ENCODE results near the gene BCL7C.
"Not testable (repeated sequence)": the region's sequence is repeated elsewhere in the genome, so short reads cannot be mapped to it uniquely, and the experiment has no call there.

The BCL7C gene

DNA sequence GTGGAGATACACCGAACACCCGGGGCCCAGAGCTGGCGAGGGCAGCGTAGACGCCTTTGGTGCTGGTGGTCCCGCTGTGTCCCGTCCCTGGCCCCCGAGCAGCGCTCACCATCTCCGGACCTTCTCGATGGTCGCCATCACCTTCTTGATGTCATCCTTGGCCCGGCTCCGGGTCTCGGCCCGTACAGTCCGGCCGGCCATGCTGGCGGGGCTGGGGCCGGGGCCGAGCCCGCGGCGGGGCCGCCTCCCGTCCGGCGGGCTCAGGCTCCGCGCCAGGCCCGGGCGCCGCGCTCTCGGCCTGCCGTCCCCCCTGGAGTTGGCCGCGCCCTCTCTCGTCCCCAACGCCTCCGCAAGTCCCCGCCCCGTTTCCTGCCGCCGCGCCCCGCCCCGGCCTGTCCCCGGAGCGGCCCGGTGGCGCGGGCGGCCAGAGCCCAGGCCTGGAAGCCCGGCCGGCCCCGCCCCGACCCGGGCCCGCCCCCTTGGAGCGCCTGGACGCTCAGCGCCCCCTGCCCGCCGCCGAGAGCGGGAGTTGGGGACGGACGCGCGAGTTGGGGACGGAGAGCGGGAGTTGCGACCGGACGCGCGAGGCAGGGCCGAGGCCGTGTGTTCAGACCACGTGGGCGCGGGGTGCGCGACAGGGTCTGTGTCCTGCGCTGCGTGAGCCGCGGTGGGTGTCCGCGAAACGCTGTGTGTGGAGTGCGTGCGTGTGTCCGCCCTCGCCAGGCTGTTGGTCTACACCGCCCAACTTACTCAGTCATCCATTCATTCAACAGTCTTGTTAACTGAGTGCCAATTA lies at the start of gene BCL7C:
BCL7C (minus strand) TSS at position 334 of the 796 bp plus-strand sequence; CDS start at position 201, 133 bp downstream.
- DNase-seq, result peak; percentile 64

GRCh38 chr16:30942426-30942806 lies 48.5 kb upstream of the BCL7C start:
- no peak for DNase-seq

GRCh38 chr16:30941600-30942425 lies 47.9 kb upstream of the BCL7C start:
- DNase-seq, result peak; percentile 40

- DNase-seq, result not testable (repeated sequence)
These were observed 45.7 kb upstream of the BCL7C start for GRCh38 chr16:30939571-30939970.

- DNase-seq, result no peak
These were observed 43.8 kb upstream of the BCL7C start for GRCh38 chr16:30937692-30938091.

GRCh38 chr16:30934827-30935557 lies 41.1 kb upstream of the BCL7C start:
- no peak for DNase-seq

GRCh38 chr16:30931068-30931650 lies 37.3 kb upstream of the BCL7C start:
- no peak for DNase-seq

- no peak for DNase-seq
These were observed 36.3 kb upstream of the BCL7C start for GRCh38 chr16:30930160-30930571.

GRCh38 chr16:30929167-30929566 lies 35.3 kb upstream of the BCL7C start:
- DNase-seq, result no peak

- no peak for DNase-seq
These were observed 34.5 kb upstream of the BCL7C start for GRCh38 chr16:30928390-30928789.

DNA sequence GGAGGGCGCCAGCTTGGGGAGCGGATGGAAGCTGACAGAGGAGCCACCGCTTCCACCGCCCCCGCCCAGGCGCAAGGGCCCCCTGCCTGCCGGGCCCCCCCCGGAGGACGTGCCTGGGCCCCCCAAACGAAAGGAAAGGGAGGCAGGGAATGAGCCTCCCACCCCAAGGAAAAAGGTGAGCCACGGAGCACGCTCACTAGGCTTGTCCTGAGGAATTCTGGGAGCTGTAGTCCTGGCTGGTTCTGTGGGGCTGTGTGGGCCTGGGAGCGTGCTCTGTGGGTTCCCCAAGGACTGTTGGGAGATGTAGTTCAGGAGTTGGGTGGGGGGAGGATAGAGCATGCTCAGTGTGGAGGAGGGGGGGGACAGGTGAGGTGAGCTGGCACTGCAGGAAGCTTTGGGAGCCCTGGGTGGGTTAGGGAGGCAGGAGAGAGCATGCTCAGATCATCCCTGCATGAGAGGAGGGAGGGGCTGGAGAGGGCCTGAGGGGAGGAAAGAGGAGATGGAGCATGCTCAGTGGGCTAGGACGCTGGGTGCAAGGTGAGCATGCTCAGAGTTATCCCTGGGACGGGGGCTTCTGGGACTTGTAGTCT lies 34.0 kb upstream of the BCL7C start:
- DNase-seq, result no peak

DNA sequence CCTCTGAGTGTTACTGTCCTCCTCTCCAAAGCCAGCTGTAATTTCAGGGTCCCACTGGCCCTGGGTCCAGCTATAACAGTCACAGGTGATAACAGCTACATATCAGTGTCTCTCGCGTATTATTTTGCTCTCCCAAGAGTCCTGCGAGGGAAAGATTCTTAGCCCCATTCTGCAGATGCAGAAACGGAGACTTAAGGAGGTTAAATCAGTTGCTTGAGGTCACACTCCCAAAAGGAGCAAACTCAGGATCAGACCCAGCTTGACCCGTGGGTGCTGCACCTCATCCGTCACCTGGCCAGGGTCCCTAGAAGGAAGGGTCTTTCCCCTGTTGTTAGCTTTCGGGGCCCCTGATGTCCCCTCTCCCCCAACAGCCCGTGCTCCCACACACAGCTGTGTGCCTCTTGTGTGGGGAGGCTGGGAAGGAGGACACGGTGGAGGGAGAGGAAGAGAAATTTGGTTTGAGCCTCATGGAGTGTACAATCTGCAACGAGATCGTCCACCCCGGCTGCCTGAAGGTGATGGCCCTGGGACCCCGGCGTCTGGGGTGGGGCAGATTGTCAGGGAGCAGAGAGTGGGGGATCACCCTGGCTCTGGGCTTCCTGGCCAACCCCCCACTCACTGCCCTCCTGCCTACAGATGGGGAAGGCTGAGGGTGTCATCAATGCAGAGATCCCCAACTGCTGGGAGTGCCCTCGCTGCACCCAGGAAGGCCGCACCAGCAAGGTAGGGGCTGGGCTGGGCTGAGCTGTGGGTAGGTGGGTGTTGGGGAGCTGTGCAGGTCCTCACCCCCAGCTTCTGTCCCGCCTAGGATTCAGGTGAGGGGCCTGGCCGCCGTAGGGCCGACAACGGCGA lies 33.3 kb upstream of the BCL7C start:
- no peak for DNase-seq

GRCh38 chr16:30925995-30926811 lies 32.3 kb upstream of the BCL7C start:
- DNase-seq, result no peak

DNA sequence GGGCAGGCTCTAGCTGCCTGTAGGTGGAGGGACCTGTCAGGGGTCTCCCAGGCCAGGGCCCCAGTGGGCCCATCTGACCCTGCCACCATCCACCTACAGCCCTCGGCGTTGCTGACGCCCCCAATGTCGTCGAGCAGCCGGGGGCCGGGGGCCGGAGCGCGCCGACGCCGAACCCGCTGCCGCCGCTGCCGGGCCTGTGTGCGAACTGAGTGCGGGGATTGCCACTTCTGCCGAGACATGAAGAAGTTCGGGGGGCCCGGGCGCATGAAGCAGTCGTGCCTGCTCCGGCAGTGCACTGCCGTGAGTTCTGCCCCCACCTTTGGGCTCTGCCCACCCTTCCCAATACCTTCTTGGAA lies 31.7 kb upstream of the BCL7C start:
- DNase-seq, result no peak

GRCh38 chr16:30924913-30925631 lies 31.2 kb upstream of the BCL7C start:
- no peak for DNase-seq

- no peak for DNase-seq
These were observed 30.4 kb upstream of the BCL7C start for GRCh38 chr16:30924076-30924912.

DNA sequence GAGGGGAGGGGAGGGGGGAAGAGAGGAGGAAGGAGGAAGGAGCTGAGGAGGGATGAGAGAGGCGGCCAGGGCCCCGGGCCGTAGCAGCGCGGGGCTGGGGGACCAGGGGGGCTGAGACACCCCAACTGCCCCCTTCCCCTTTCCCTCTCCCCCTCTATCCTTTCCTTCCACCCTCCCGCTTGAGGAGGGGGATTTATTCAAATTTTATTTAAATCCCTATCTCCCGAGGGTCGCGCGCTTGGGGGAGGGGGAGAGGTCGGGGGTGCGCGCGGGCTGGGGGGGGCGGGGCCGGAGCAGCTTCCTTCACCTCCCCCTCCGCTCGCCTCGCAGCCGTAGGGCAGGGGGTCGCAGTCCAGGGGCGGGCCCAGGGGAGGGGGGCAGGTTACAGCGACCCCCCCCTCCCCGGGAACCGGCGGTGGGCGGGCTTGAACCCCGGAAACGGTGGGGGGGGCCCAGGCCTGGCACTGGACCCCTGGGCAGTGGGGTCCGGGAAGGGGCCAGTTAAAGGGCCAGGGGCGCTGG lies 29.7 kb upstream of the BCL7C start, which contains the start of gene FBXL19:
FBXL19 (plus strand) TSS at position 19 of the 522 bp plus-strand sequence. CDS start 2,183 bp downstream, outside the sequence.
- DNase-seq, result no peak

GRCh38 chr16:30922960-30923535 lies 29.2 kb upstream of the BCL7C start:
- DNase-seq, result peak; percentile 92

Data from activated T-cell treated with anti-CD3 and anti-CD28 coated beads for 4 hours (primary cell).